ENCODE measurements around the gene PJVK. TPM values are rescaled to one million over a fixed set of nuclear protein-coding genes. Genes with fewer than 3 reads are reported as not detected.
A peak's percentile ranks its signal among the peaks of the same experiment; 100 is the strongest.
"Not testable (repeated sequence)": the region's sequence is repeated elsewhere in the genome, so short reads cannot be mapped to it uniquely, and the experiment has no call there.

The PJVK gene, protein sequence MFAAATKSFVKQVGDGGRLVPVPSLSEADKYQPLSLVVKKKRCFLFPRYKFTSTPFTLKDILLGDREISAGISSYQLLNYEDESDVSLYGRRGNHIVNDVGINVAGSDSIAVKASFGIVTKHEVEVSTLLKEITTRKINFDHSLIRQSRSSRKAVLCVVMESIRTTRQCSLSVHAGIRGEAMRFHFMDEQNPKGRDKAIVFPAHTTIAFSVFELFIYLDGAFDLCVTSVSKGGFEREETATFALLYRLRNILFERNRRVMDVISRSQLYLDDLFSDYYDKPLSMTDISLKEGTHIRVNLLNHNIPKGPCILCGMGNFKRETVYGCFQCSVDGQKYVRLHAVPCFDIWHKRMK
- 1 to 10 TPM; 2.8 to 3.4 TPM for total RNA-seq

DNA sequence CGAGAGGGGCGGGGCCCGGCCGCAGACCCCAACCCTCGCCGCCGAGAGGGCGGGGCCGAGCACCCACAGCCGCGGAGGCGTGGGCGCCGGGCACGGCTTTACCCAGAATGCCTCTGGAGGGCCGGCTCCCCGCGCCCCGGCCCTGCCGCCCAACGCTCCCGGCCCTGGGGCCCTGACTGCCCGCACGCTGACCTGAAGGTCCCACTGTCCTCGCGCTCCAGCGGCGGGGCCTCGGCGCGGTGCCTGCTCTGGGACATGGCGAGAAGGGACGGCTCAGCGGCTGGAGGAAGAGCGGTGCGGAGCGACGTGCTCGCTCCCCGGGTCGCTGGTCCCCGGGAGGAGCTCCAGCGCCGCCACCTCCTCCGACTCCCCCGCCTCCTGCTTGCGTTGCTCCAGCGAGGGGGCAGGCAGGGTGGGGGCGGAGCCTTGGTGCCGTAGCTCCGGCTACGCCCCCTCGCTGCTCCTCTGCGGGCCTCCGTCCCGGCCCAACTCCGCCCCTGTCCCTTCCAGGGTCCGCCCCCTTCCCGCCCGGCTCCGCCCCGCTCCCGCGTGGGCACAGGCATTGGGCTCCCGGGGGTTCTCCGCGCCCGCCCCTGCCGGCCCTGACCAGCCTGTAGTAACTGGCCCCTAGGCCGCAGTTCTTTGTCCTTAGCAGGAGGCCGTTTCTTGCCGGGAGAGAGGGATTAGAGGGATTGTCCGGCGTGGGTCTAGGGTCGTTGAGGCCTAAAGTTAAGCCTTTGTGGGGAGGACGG, at the start of gene PJVK, which contains the start of gene PRKRA:
PJVK (plus strand) TSS at position 605 of the 752 bp plus-strand sequence. CDS start 2,032 bp downstream, outside the sequence.
PRKRA (minus strand) TSS at position 402 of the 752 bp plus-strand sequence; CDS start at position 257, 145 bp downstream.
- H3K4me1 Mint-ChIP-seq = peaks cover 27% of the 10 kb centered on the region
- H3K9me3 Mint-ChIP-seq = no peaks in the 10 kb centered on the region
- H3K27me3 Mint-ChIP-seq = no peaks in the 10 kb centered on the region
- peaks cover 21% of the 10 kb centered on the region for H3K36me3 Mint-ChIP-seq
- peak within 1 kb of the TSS; percentile 97 for H3K27ac Mint-ChIP-seq
- peak; percentile 98 for DNase-seq
- H3K4me3 Mint-ChIP-seq = peak within 1 kb of the TSS; percentile 91

GRCh38 chr2:178401994-178402437, 49.2 kb upstream of the PJVK start:
- Mint-ChIP-seq H3K4me3 (no peak overlapping the region), H3K36me3 (no peaks in the 10 kb centered on the region), H3K27ac (no peak overlapping the region), H3K4me1 (peaks cover 8% of the 10 kb centered on the region), H3K9me3 (no peaks in the 10 kb centered on the region), H3K27me3 (peaks cover 3% of the 10 kb centered on the region)
- no peak for DNase-seq

- no peaks in the 10 kb centered on the region for H3K9me3 Mint-ChIP-seq
- H3K27ac Mint-ChIP-seq = no peak overlapping the region
- peaks cover 8% of the 10 kb centered on the region for H3K4me1 Mint-ChIP-seq
- H3K27me3 Mint-ChIP-seq = peaks cover 3% of the 10 kb centered on the region
- no peak overlapping the region for H3K4me3 Mint-ChIP-seq
- H3K36me3 Mint-ChIP-seq = no peaks in the 10 kb centered on the region
- DNase-seq = no peak
Observed at GRCh38 chr2:178403671-178404306, 47.4 kb upstream of the PJVK start.

- no peaks in the 10 kb centered on the region for H3K36me3 Mint-ChIP-seq
- H3K27me3 Mint-ChIP-seq = peaks cover 3% of the 10 kb centered on the region
- DNase-seq = no peak
- H3K4me3 Mint-ChIP-seq = no peak overlapping the region
- no peak overlapping the region for H3K27ac Mint-ChIP-seq
- H3K9me3 Mint-ChIP-seq = no peaks in the 10 kb centered on the region
- H3K4me1 Mint-ChIP-seq = peaks cover 8% of the 10 kb centered on the region
Observed at GRCh38 chr2:178404368-178404767, 46.8 kb upstream of the PJVK start.

- Mint-ChIP-seq H3K27me3 (no peaks in the 10 kb centered on the region), H3K9me3 (no peaks in the 10 kb centered on the region), H3K4me3 (no peak overlapping the region), H3K36me3 (no peaks in the 10 kb centered on the region), H3K27ac (no peak overlapping the region), H3K4me1 (peaks cover 3% of the 10 kb centered on the region)
- no peak for DNase-seq
Observed at GRCh38 chr2:178409261-178409660, 41.9 kb upstream of the PJVK start.

DNA sequence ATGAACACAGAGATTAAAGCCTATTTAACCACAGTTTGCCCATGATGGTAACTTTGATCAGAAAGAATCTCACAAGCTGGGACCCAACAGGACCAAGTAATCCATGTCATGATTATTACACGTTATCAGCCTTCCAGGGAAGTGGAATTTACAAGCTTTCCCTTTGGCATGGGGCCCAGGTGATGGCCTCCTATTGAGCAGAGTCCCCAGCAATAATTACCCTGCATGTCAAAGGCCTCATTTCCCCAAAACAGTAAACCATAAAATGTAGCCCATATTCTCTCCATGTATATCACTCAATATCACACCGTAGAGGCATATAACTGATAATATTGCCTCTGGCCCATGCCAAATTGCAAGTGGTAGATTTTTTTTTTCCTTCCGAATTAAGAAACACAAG, 39.1 kb upstream of the PJVK start:
- peaks cover 5% of the 10 kb centered on the region for H3K36me3 Mint-ChIP-seq
- no peaks in the 10 kb centered on the region for H3K9me3 Mint-ChIP-seq
- no peak for DNase-seq
- no peak overlapping the region for H3K27ac Mint-ChIP-seq
- no peaks in the 10 kb centered on the region for H3K27me3 Mint-ChIP-seq
- no peak overlapping the region for H3K4me3 Mint-ChIP-seq
- H3K4me1 Mint-ChIP-seq = peaks cover 9% of the 10 kb centered on the region

GRCh38 chr2:178412453-178412852, 38.7 kb upstream of the PJVK start:
- H3K27ac Mint-ChIP-seq, H3K27me3 Mint-ChIP-seq, H3K9me3 Mint-ChIP-seq, DNase-seq, H3K4me1 Mint-ChIP-seq, H3K36me3 Mint-ChIP-seq, H3K4me3 Mint-ChIP-seq: not testable (repeated sequence)

GRCh38 chr2:178413472-178414265, 37.5 kb upstream of the PJVK start:
- peak overlapping the region; percentile 97 for H3K27ac Mint-ChIP-seq
- H3K9me3 Mint-ChIP-seq = no peaks in the 10 kb centered on the region
- H3K4me1 Mint-ChIP-seq = peaks cover 9% of the 10 kb centered on the region
- H3K4me3 Mint-ChIP-seq = peak overlapping the region; percentile 87
- DNase-seq = peak; percentile 82
- no peaks in the 10 kb centered on the region for H3K27me3 Mint-ChIP-seq
- H3K36me3 Mint-ChIP-seq = peaks cover 5% of the 10 kb centered on the region

DNA sequence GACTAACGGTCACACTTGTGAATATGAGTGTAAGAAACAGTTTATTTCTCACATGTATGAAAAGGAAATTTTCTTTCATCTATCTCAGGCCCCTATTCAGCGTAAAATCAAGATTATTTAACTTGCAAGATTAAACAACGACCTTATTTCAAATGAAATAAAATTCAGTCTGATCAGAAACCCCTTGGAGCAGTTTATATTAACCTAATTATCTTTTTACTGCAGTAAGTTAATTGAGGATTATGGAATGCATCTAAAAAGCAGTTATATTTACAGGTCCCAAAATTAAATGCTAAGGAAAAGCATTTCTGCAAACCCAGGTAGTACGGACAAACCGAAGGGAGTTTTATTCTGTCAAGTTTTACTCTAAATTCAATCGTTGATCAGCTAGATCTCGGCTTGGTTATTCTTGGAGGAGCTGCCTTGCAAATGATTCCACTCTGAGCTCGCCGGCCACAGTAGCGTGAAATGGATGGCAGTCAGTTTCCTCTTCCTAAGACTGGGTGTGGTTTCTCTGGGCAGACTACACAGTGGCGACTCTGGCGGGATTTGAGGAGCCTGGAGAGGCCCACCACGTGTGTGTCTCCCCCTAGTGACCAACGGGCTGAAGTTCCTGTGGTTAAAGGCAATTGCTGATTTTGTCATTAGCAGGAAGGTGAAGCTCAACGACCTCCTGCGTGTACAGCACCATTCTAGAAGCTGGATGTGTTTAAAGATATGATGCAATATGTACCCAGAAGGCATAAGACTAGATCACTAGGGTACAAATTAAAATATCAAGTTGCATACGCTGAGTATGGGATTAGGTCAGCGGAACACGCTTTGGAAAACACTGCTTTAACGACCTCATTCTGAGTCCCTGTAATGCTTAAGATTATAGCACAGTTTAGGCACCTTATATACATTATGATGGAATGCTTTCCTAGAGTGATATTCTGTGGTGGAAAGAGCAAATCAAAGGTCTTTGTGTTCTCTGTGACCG, 36.6 kb upstream of the PJVK start:
- Mint-ChIP-seq H3K4me3 (peak overlapping the region; percentile 87), H3K36me3 (peaks cover 5% of the 10 kb centered on the region), H3K4me1 (peaks cover 9% of the 10 kb centered on the region), H3K27me3 (no peaks in the 10 kb centered on the region), H3K27ac (peak overlapping the region; percentile 97), H3K9me3 (no peaks in the 10 kb centered on the region)
- DNase-seq = peak; percentile 85

DNA sequence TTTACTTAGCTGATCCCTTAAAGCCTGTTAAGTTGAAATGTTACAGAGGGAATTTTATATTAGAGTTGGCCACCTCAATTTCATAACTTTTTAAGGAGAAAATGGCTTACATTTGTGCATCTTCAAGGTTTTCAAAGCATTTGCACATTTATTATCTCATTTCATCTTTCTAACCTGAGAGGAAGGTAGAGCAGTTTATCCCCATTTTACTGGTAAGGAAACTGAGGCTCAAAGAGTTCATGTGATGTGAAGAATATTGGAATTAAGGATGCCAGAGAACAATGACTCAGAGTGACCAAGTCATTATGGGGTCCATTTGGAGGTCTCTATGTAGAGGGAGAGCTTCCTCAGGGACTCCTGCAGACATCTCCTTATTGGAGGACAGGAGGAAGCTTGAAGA, 35.2 kb upstream of the PJVK start:
- Mint-ChIP-seq H3K4me1 (peaks cover 9% of the 10 kb centered on the region), H3K9me3 (no peaks in the 10 kb centered on the region), H3K27me3 (no peaks in the 10 kb centered on the region), H3K27ac (no peak overlapping the region), H3K36me3 (peaks cover 6% of the 10 kb centered on the region), H3K4me3 (no peak overlapping the region)
- no peak for DNase-seq

DNA sequence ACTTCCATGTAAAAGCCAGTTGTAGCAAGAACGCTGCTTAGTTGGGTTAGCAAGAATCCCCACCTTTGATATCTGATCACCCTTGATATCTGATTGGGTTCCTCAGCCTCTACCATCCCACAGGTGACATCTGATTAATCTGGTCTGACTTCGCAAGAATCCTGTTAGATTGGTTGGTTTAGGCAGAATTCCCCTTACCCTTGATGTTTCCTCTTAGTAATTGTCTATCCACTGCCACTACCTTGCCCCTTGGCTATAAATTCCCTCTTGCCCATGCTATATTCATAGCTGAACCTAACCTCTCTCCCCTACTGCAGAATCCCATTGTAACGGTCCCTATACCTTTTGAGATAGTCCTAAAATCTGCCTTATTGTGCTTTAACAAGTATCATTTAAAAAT, 33.3 kb upstream of the PJVK start:
- no peaks in the 10 kb centered on the region for H3K9me3 Mint-ChIP-seq
- no peak overlapping the region for H3K27ac Mint-ChIP-seq
- no peaks in the 10 kb centered on the region for H3K27me3 Mint-ChIP-seq
- H3K36me3 Mint-ChIP-seq = peaks cover 14% of the 10 kb centered on the region
- H3K4me1 Mint-ChIP-seq = peaks cover 9% of the 10 kb centered on the region
- DNase-seq = no peak
- H3K4me3 Mint-ChIP-seq = no peak overlapping the region

GRCh38 chr2:178418426-178418825, 32.8 kb upstream of the PJVK start:
- no peaks in the 10 kb centered on the region for H3K27me3 Mint-ChIP-seq
- no peak overlapping the region for H3K4me3 Mint-ChIP-seq
- DNase-seq = no peak
- H3K36me3 Mint-ChIP-seq = peaks cover 14% of the 10 kb centered on the region
- H3K27ac Mint-ChIP-seq = no peak overlapping the region
- H3K9me3 Mint-ChIP-seq = no peaks in the 10 kb centered on the region
- peaks cover 9% of the 10 kb centered on the region for H3K4me1 Mint-ChIP-seq

DNA sequence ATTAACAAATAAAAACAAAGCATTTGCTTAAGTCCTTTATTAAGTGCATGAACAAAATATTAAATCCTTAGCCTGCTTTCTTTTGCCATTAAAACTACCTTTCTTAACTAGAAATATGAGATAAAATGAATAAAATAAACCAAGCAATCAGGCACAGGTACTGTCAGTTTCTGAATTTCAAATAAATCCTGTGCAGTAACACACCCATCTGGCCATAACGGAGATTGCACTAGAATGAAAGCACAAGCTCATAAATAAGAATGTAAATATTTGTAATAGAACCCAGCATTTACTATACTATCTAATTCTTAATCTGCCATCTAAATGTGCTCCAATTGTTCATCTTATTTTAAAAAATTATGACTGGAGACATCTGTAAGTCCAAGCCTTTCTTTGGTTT, 32.1 kb upstream of the PJVK start:
- peaks cover 9% of the 10 kb centered on the region for H3K4me1 Mint-ChIP-seq
- H3K9me3 Mint-ChIP-seq = no peaks in the 10 kb centered on the region
- H3K36me3 Mint-ChIP-seq = peaks cover 19% of the 10 kb centered on the region
- no peaks in the 10 kb centered on the region for H3K27me3 Mint-ChIP-seq
- DNase-seq = no peak
- no peak overlapping the region for H3K27ac Mint-ChIP-seq
- H3K4me3 Mint-ChIP-seq = no peak overlapping the region

Measured in activated naive CD8-positive, alpha-beta T cell treated with anti-CD3 and anti-CD28 coated beads for 36 hours (primary cell).